ENCODE results near the gene TBC1D17.
A peak's percentile ranks its signal among the peaks of the same experiment; 100 is the strongest.
"Not testable (repeated sequence)": the region's sequence is repeated elsewhere in the genome, so short reads cannot be mapped to it uniquely, and the experiment has no call there.

The TBC1D17 gene

DNA sequence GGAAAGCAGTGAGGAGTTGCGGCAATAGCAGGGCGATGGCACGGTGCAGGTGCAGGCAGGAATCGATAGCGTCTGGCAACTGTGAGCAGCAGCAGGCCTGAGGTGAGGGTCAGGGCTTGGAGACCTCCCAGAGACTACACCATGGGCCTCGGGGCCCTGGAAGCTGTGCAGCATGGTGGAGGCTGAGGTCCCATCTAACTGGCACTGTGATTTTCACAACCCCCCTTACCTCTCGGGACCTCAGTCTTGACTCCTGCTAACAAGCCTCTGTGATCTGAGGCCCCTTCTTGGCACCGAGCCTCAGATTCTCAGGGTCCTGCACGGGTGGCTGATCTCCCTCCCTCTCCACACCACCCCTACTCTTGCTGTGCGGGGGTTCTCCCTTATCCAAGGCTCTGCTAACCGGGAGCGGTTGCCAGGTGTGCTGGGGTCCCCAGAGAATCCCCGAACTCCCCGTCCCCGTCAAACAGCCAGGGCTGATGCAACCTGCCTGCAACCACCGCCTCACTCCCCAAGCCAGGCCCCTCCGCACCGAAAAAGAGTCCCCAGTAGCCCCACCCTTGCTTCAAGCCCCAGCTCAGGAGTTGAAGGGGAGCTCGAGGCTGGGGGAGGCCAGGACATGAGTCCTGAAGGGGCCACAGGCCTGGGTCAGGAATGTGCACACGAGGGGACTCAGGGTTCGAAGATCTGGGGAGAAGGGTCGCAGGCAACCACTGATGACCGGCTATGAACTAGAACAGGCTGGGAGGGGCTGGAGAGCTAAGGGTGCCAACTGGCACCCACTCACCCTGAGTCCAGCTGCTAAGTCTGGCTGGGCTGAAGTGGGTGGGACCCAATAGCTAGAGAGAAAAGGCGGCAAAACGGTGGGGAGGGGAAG lies 46.7 kb downstream of the TBC1D17 start:
- no peak for DNase-seq

DNA sequence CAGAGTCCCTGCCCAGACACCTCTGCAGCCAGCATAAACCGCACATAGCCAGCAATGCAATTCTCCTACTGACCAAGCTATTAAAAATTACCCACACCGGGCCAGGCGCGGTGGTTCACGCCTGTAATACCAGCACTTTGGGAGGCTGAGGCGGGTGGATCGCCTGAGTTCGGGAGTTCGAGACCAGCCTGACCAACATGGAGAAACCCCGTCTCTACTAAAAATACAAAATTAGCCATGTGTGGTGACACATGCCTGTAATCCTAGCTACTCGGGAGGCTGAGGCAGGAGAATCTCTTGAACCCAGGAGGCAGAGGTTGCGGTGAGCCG lies 47.3 kb downstream of the TBC1D17 start:
- not testable (repeated sequence) for DNase-seq

DNA sequence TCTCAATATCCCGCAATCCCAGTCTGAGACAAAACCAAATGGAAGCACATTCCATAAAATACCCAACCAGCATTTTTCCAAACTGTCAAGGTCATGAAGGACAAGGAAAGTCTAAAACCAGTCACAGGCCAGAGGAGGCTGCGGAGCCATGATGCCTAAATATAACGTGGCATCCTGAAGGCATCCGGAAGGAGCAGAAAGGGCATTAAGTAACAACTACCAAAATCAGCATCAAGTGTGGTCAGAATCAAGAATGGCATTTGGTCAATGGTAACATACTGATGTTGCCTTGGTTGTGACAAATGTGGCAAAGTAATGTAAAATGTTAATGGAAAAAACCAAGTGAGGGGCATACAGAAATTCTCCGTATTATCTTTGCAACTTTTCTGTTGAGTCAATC lies 48.0 kb downstream of the TBC1D17 start:
- DNase-seq: no peak

DNA sequence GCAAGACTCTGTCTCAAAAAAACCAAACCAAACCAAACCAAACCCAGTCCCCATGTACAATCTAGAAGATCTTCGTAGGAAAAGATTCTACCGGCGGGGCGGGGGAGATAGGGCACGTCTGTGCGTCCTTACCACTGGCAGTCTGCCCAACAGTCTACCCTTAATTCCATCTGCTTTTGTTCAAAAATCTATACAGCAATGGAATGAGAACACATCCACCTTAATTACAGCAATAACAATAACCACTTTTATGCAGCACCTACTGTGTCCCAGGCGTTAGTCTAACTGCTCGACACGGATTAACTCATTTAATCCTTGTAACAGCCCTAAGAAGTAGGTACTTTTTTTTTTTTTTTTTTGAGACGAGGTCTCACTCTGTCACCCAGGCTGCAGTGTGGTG lies 49.0 kb downstream of the TBC1D17 start:
- no peak for DNase-seq

DNA sequence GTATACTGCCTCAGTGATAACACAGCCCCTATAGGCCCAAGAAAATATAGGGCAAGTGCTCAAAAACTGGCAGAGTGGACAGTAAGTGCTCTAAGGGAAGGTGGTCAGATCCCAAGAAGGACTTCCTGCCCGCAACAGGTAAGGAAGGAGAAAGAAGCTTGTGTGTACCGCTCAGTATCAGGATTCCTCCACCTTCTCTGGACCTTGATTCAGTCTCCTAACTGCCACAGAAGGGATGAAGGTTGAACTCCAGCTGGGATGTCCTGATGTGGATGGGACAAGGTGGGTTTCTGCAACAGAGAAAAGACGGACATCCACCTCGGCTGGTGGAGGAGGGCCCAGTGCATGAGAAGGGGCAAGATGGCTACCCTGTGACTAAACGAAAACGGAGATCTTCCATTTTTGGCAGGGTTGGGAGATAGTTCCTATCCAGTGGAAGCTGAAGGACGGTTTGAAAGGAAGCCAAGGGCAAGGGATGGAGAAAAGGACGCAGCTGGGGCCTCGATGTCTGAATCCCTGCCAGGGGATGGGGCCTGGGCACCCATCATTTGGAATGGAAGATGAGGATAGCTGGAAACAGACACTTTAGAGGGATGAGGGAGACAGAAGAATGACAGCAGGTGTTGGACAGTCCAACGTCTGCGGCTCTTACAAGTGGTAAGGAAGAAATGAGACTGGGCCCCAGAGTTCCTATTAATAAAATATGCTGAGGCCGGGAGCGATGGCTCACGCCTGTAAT lies 50.2 kb downstream of the TBC1D17 start:
- DNase-seq: no peak

DNA sequence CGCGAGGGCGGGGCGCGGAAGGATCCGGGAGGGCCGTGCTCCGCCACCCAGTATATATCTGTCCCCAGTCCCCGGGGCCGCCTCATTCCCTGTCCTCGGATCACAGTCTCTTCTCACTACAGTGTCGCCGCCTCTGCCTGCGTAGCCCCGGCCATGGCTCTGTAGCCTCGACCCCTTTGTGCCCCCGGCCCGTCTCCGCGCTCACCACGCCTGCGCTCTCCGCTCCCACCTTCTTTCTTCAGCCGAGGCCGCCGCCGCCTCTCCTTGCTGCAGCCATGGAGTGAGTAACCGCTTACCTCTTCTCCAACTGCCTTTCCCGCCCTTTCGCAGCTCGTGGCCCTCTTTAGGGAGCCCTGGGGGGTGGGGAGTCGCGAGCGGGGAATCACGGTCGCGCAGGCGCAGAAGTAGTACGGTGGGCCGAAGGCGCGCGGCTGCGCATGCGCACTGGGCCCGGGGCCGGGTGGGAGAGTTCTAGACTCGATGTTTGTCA lies 51.7 kb downstream of the TBC1D17 start, which contains the start of the genes ATF5 and NUP62:
Gene ATF5, plus strand, starts transcription at position 85 of the 490 bp plus-strand sequence. CDS start 1,646 bp downstream, outside the sequence.
Gene NUP62, minus strand, starts transcription at position 384 of the 490 bp plus-strand sequence. CDS start 19,697 bp downstream, outside the sequence.
- DNase-seq: peak; percentile 82 to 92 (median 88)

DNA sequence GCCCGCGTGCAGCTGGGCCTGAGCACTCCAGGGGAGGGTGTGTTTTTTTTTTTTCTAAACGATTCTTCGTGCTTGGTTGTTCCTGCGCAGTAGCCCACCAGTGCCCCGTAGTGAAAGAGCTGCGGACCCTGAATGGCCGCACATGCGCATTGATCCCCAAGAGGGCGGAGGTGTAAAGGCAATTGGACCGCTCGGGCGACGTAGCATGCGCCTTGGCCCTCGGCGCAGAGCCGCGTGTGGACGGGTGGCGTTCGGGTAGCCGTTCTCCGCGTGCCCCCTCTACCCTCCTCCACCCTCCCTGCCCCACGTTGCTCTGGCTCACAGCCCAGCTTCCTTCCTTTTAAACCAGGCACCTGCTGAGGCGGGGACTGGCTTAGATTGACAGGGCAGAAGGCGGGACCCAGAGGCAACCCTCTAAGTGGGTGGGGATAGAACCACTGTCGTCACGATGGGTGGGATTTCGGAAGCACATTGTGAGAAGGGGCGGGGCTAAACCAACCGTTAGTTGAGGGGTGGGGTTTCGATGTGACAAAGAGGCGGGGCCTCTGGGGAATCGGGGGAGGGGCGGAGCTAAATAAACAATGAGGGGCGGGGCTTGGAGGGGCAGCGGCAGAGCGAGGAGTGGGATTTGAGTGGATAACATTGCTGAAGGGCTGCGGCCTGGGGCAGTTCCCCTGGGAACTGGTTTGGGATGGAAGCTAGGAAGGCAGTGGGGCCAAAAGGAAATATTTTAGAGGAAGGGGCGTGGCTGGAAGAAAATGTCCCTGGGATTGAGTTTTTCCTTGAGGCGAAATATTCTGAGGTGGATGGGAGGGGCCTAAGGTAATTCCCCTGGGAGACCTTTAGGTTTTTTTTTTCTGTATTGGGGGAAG lies 52.3 kb downstream of the TBC1D17 start:
- DNase-seq: peak; percentile 84 to 96 (median 93)

DNA sequence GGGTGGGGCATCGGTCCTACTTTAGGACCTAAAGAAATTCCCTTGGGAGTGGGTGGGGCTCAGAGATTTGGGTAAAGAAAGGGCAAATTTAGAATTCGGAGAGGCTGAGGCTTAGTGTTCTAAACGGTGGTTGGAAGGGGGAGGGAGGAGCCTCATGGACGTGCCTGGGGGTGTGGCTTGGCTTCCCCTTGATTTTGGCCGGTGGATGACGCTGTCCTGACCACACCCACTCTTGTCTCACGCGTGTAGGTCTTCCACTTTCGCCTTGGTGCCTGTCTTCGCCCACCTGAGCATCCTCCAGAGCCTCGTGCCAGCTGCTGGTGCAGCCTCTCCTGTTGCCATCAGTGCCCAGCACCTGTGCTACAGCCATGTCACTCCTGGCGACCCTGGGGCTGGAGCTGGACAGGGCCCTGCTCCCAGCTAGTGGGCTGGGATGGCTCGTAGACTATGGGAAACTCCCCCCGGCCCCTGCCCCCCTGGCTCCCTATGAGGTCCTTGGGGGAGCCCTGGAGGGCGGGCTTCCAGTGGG lies 53.0 kb downstream of the TBC1D17 start:
- DNase-seq: peak in 1 of 5 donors; percentile 21

DNA sequence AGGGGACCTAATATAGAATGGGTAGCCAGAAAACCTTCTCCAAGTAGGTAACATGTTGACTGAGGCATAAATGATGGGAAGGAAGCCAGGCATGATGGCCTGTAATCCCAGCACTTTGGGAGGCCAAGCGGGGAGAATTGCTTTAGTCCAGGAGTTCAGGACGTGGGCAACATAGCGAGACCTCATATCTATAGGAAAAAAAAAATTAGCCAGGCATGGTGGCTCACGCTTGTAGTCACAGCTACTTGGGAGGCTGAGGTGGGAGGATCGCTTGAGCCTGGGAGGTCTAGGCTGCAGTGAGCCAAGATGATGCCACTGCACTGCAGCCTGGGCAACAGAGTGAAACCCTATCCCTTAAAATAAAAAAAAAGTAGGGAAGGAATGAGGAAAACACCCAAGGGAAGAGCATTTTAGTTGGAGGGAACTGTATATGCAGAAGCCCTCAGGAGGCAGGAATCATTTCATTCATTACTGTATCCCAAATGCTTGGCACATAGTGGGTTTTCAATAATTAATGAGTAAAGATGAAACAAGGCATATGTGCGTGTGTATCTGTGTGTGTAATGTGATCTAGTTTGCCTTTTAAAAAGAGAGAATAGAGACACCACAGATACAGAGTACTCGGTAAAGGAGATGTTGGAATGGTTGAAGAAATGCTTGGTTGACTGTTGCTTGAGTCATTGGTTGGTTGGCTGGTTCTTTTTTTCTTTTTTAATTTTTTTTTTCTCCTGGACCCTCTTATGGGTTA lies 54.0 kb downstream of the TBC1D17 start:
- no peak for DNase-seq

DNA sequence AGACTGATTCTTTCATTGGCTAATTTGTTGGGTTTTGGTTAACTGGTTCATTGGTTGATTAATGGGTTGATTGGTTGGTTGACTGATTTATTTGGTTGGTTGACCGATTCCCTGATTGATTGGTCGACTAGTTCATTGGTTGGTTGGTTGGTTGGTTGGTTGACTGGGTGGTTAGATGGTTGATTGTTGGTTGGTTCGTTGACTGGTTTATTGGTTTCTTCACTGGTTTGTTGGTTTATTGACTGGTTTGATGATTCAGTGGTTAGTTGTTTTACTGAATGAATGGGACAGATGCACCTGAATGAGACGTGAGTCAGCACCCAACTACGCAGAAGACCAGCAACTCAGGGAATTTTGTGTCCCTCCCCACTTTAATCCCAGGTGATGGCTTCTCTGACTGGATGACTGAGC lies 54.5 kb downstream of the TBC1D17 start:
- no peak for DNase-seq

DNA sequence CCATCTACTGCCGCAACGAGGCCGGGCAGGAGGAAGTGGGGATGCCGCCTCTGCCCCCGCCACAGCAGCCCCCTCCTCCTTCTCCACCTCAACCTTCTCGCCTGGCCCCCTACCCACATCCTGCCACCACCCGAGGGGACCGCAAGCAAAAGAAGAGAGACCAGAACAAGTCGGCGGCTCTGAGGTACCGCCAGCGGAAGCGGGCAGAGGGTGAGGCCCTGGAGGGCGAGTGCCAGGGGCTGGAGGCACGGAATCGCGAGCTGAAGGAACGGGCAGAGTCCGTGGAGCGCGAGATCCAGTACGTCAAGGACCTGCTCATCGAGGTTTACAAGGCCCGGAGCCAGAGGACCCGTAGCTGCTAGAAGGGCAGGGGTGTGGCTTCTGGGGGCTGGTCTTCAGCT lies 55.2 kb downstream of the TBC1D17 start:
- peak in 2 of 5 donors; percentile 15 to 74 for DNase-seq

DNA sequence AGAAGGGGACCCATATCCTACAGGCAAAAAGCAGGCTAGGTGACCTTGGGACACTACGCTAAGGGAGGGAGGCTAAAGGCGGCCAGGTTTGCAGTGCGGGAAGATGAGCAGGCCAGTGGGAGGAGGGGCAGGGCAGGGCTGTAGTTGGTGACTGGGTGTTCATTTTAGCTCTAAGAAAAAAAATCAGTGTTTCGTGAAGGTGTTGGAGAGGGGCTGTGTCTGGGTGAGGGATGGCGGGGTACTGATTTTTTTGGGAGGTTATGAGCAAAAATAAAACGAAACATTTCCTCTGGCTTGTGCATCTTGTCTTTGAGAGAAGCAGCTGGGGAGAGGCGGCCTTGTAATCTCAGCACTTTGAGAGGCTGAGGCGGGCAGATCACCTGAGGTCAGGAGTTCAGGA lies 56.1 kb downstream of the TBC1D17 start:
- no peak for DNase-seq

DNA sequence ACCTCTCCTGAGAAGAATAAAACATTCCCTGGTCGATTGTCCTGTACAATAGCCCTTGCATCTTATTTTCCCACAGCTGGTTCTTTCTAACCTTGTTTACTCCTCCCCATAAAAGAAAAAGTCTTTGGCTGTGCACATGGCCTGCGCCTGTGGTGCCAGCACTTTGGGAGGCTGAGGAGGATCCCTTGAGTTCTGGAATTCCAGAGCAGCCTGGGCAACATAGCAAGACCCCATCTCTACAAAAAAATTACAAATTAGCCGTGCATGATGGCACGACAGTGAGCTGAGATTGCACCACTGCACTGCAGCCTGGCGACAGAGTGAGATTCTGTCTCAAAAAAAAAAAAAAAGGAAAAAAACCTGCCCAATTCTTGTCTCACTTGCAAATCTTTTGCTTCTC lies 59.0 kb downstream of the TBC1D17 start:
- DNase-seq: no peak

DNA sequence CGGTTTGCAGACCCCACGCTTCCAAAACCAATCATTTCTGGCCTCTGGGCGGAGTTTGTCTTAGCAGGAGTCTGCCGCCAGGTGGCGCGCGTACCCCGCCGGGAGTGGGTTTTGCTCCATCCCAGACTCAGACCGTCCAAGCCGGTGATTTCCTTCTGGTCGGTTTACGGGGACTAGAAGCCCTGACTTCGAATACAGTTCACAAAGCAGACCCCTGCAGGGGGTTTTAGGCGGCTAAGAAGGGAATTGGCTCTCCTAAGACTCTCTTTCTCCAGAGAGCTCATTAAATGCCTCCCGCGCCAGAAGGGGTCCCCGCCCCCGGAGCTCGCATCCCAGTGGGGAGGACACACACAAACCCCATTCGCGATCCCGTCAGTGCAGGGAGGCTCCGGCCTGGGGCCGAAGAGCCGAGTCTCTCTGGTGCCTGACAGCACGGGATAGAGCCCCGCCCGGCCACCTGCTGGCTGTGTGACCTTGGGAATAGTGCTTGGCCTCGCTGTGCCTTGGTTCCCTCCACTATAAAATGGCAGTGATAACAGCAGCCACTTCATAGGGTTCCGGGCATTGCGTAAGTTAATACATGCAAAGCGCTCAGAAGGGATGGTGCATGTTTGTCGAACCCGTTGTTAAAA lies 60.4 kb downstream of the TBC1D17 start:
- peak; percentile 59 to 76 (median 67) for DNase-seq
